ENCODE results near the gene CD300LF.

CD300LF gene

GRCh38 chr17:74697515-74697914 lies 15.2 kb downstream of the CD300LF start:
- no peak for TF ChIP-seq POLR2AphosphoS5 (IDR thresholded peaks at IDR 0.05; ENCODE audit: low read depth, low read length)
- TF ChIP-seq TAF1 (IDR thresholded peaks at IDR 0.05; ENCODE audit: borderline replicate concordance, insufficient read depth, low read length): no peak
- no peak for TF ChIP-seq REST (IDR thresholded peaks at IDR 0.05; ENCODE audit: insufficient read depth in 1 of 2, low read depth in 2 of 2, low read length in 2 of 2)
- no peak for TF ChIP-seq SIN3A (IDR thresholded peaks at IDR 0.05; ENCODE audit: borderline replicate concordance, insufficient read depth, low read length)
- no peak for TF ChIP-seq FOXP2 (optimal IDR thresholded peaks at IDR 0.05; ENCODE audit: borderline replicate concordance, extremely low read depth, extremely low read length, insufficient read depth)

- TF ChIP-seq FOXP2 (optimal IDR thresholded peaks at IDR 0.05; ENCODE audit: borderline replicate concordance, extremely low read depth, extremely low read length, insufficient read depth): no peak
Observed at GRCh38 chr17:74695629-74696028, 17.1 kb downstream of the CD300LF start.

- no peak for TF ChIP-seq TAF1 (IDR thresholded peaks at IDR 0.05; ENCODE audit: borderline replicate concordance, insufficient read depth, low read length)
- TF ChIP-seq POLR2AphosphoS5 (IDR thresholded peaks at IDR 0.05; ENCODE audit: low read depth, low read length): no peak
- no peak for TF ChIP-seq REST (IDR thresholded peaks at IDR 0.05; ENCODE audit: insufficient read depth in 1 of 2, low read depth in 2 of 2, low read length in 2 of 2)
- no peak for TF ChIP-seq SIN3A (IDR thresholded peaks at IDR 0.05; ENCODE audit: borderline replicate concordance, insufficient read depth, low read length)
- no peak for TF ChIP-seq FOXP2 (optimal IDR thresholded peaks at IDR 0.05; ENCODE audit: borderline replicate concordance, extremely low read depth, extremely low read length, insufficient read depth)
Observed at GRCh38 chr17:74694081-74694480, 18.6 kb downstream of the CD300LF start.

GRCh38 chr17:74691151-74691550 lies 21.6 kb downstream of the CD300LF start:
- no peak for TF ChIP-seq POLR2AphosphoS5 (IDR thresholded peaks at IDR 0.05; ENCODE audit: low read depth, low read length)
- TF ChIP-seq REST (IDR thresholded peaks at IDR 0.05; ENCODE audit: insufficient read depth in 1 of 2, low read depth in 2 of 2, low read length in 2 of 2): no peak
- no peak for TF ChIP-seq FOXP2 (optimal IDR thresholded peaks at IDR 0.05; ENCODE audit: borderline replicate concordance, extremely low read depth, extremely low read length, insufficient read depth)
- no peak for TF ChIP-seq SIN3A (IDR thresholded peaks at IDR 0.05; ENCODE audit: borderline replicate concordance, insufficient read depth, low read length)
- no peak for TF ChIP-seq TAF1 (IDR thresholded peaks at IDR 0.05; ENCODE audit: borderline replicate concordance, insufficient read depth, low read length)

GRCh38 chr17:74690409-74690825 lies 22.3 kb downstream of the CD300LF start:
- TF ChIP-seq FOXP2 (optimal IDR thresholded peaks at IDR 0.05; ENCODE audit: borderline replicate concordance, extremely low read depth, extremely low read length, insufficient read depth) (no peak), SIN3A (IDR thresholded peaks at IDR 0.05; ENCODE audit: borderline replicate concordance, insufficient read depth, low read length) (no peak), TAF1 (IDR thresholded peaks at IDR 0.05; ENCODE audit: borderline replicate concordance, insufficient read depth, low read length) (no peak), REST (IDR thresholded peaks at IDR 0.05; ENCODE audit: insufficient read depth in 1 of 2, low read depth in 2 of 2, low read length in 2 of 2) (no peak), POLR2AphosphoS5 (IDR thresholded peaks at IDR 0.05; ENCODE audit: low read depth, low read length) (no peak)
